Duodenal mucosa (tissue), 2 donors: Measurements from ENCODE around the gene GMDS.

Source experiments
- H3K27ac ChIP-seq: one replicate; pipeline ENCODE4 v1.7.0; 2013; ENCODE audit warnings: low read depth, low read length
- H3K27me3 ChIP-seq, 2 donors: one replicate each; pipeline ENCODE4 v1.7.0; 2013; ENCODE audit warnings: low read length in 2 of 2, control low read depth in 1 of 2; ENCODE audit not compliant: insufficient read depth in 2 of 2, control insufficient read depth in 1 of 2
- H3K36me3 ChIP-seq, 2 donors: one replicate each; pipeline ENCODE4 v1.7.0; 2013; ENCODE audit warnings: low read length in 2 of 2, control low read depth in 1 of 2; ENCODE audit not compliant: insufficient read depth in 2 of 2, control insufficient read depth in 1 of 2
- H3K4me1 ChIP-seq, 2 donors: one replicate each; pipeline ENCODE4 v1.7.0; 2013; ENCODE audit warnings: low read length in 2 of 2, control low read depth in 1 of 2; ENCODE audit not compliant: insufficient read depth in 2 of 2, control insufficient read depth in 1 of 2
- H3K4me3 ChIP-seq, 2 donors: one replicate each; pipeline ENCODE4 v1.7.0; 2013; ENCODE audit warnings: low read length in 2 of 2, low read depth in 1 of 2
- H3K9ac ChIP-seq, 2 donors: one replicate each; pipeline ENCODE4 v1.7.0; 2013; ENCODE audit warnings: low read length in 2 of 2, low read depth in 1 of 2
- H3K9me3 ChIP-seq, 2 donors: one replicate each; pipeline ENCODE4 v1.7.0; 2013; ENCODE audit warnings: low read length in 2 of 2, control low read depth in 1 of 2; ENCODE audit not compliant: control insufficient read depth in 1 of 2

The GMDS gene

DNA sequence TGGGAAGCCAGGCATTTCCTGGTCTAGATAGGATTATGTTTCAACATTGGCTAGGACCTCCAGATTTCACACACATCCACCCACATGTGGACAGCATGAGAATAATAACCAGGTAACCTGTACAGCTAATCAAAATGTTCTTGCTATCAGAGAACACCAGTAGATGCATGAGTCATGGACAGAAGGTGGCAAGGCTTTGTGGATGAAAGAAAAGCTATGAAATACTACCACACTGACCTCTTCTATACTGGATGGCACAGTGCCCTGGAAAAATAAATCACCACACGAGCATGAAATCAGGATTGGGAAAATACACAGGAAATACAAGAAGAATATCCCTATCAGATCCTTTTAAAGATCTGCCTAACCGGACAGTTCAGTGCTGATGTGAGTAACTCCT lies 113.0 kb downstream of the GMDS start:
- Histone ChIP-seq H3K27me3 (no peaks in the 10 kb centered on the region), H3K4me3 (no peak overlapping the region), H3K36me3 (no peaks in the 10 kb centered on the region), H3K9ac (no peak overlapping the region), H3K27ac (no peak overlapping the region), H3K9me3 (no peaks in the 10 kb centered on the region), H3K4me1 (peaks cover 32 to 46% of the 10 kb centered on the region in 2 donors)

GRCh38 chr6:2129182-2129621 lies 116.2 kb downstream of the GMDS start:
- H3K9ac ChIP-seq: no peak overlapping the region
- H3K4me3 ChIP-seq: no peak overlapping the region
- H3K4me1 ChIP-seq: peaks cover 21 to 43% of the 10 kb centered on the region in 2 donors
- H3K9me3 ChIP-seq: no peaks in the 10 kb centered on the region
- H3K27me3 ChIP-seq: no peaks in the 10 kb centered on the region
- H3K27ac ChIP-seq: no peak overlapping the region
- H3K36me3 ChIP-seq: peaks cover 0 to 3% of the 10 kb centered on the region in 2 donors

DNA sequence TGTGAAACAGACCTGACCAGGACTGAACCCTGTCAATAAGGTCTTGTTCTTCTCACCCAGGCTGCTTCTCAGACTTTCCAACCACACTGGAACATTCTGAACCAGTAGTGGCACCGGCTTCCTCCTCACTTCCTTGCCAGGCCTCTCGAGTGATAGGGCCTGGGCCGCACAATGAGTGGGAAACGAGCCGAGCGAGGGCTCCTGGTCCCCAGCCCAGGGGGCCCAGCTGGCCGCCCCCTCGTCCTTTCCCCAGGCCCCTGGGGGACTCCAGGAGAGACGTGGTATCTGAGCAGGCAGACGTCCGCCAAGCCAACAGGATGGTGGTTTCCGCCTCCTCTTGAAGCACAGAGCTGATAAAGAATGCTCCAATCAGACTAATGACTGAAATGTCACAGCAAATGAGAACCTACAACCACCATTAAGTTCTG lies 117.9 kb downstream of the GMDS start:
- no peak overlapping the region for H3K27ac ChIP-seq
- H3K9ac ChIP-seq: no peak overlapping the region
- no peaks in the 10 kb centered on the region for H3K9me3 ChIP-seq
- no peaks in the 10 kb centered on the region for H3K27me3 ChIP-seq
- peaks cover 0 to 4% of the 10 kb centered on the region in 2 donors for H3K36me3 ChIP-seq
- peaks cover 9 to 27% of the 10 kb centered on the region in 2 donors for H3K4me1 ChIP-seq
- no peak overlapping the region for H3K4me3 ChIP-seq

DNA sequence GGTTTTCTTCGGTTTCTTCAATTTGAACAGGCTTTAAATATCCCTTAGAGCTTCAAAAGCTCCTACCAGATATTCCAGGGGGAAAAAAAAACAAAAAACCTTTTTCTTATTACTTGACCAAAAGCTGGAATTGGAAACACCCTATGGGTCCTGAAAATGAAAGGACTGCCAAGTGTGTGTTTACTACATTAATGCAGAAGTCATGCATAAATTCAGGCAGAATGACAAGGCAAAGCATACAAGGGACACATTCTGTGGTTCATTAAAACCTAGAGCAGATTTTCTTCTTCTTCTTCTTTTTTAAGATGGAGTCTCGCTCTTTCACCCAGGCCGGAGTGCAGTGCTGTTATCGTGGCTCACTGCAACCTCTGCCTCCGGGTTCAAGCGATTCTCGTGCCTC lies 119.1 kb downstream of the GMDS start:
- H3K9ac ChIP-seq: no peak overlapping the region
- H3K27ac ChIP-seq: no peak overlapping the region
- no peaks in the 10 kb centered on the region for H3K9me3 ChIP-seq
- H3K4me1 ChIP-seq: peaks cover 0 to 17% of the 10 kb centered on the region in 2 donors
- peaks cover 0 to 7% of the 10 kb centered on the region in 2 donors for H3K36me3 ChIP-seq
- H3K4me3 ChIP-seq: no peak overlapping the region
- H3K27me3 ChIP-seq: no peaks in the 10 kb centered on the region

DNA sequence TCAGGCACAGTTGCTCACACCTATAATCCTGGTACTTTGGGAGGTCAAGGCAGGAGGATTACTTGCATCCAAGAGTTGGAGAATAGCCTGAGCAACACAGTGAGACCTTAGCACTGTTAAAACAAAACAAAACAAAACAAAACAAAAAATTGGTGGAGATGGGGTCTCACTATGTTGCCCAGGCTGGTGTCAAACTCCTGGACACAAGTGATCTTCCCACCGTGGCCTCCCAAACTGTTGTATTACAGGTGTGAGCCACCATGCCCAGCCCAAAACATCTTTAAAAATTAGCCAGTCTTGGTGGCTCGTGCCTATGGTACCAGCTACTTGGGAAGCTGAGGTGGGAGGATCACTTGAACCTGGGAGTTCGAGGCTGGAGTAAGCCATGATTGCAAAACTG lies 120.2 kb downstream of the GMDS start:
- H3K4me1 ChIP-seq: peaks cover 0 to 14% of the 10 kb centered on the region in 2 donors
- no peak overlapping the region for H3K4me3 ChIP-seq
- no peak overlapping the region for H3K27ac ChIP-seq
- no peak overlapping the region for H3K9ac ChIP-seq
- peaks cover 0 to 7% of the 10 kb centered on the region in 2 donors for H3K36me3 ChIP-seq
- H3K27me3 ChIP-seq: no peaks in the 10 kb centered on the region
- H3K9me3 ChIP-seq: no peaks in the 10 kb centered on the region

DNA sequence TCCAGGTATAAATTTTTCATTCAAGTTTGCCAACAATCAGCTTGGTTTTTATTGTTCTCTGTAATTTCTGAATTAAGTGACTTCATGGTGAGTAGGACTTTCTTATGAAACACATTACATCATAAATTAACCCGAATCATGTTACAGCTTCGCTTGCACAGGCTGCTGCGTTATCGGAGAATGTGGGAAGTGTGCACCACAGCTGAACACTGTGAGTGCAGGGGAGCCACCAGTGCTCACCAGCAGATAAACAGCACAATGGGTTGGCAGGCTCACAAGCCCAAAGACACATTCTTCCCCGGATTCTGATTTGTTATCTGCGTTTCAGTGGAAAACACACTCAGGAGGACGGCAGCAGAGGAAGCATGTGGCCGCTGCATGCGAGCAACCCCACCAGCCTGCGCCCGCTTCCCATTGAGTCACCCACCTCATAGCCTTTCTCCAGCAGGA lies 121.1 kb downstream of the GMDS start:
- Histone ChIP-seq H3K27me3 (no peaks in the 10 kb centered on the region), H3K27ac (no peak overlapping the region), H3K4me1 (peaks cover 0 to 14% of the 10 kb centered on the region in 2 donors), H3K9ac (no peak overlapping the region), H3K36me3 (peaks cover 0 to 7% of the 10 kb centered on the region in 2 donors), H3K4me3 (no peak overlapping the region), H3K9me3 (no peaks in the 10 kb centered on the region)

GRCh38 chr6:2120912-2121311 lies 124.5 kb downstream of the GMDS start:
- no peak overlapping the region for H3K9ac ChIP-seq
- no peak overlapping the region for H3K27ac ChIP-seq
- H3K4me3 ChIP-seq: no peak overlapping the region
- no peaks in the 10 kb centered on the region for H3K4me1 ChIP-seq
- H3K36me3 ChIP-seq: peaks cover 0 to 15% of the 10 kb centered on the region in 2 donors
- H3K9me3 ChIP-seq: no peaks in the 10 kb centered on the region
- H3K27me3 ChIP-seq: no peaks in the 10 kb centered on the region

DNA sequence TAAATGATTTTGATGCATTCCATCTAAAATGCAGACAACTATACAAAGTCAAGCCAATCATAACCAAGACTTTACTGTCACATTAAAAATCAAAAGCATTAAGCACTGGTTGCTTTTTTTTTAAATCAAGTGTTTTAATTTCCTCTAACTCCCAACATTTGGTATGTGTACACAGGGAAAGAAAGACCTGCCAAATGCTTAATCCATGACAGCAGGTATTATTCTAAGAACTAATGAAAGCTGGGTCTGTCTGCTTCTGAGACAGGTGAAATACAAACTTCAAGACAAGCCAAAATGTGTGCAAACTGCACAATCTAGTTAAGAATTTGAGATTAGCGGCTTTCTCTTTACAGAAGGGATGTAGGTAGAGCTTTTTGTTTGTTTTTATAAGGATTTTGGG lies 126.1 kb downstream of the GMDS start:
- Histone ChIP-seq H3K27ac (no peak overlapping the region), H3K4me1 (no peaks in the 10 kb centered on the region), H3K9ac (no peak overlapping the region), H3K36me3 (peaks cover 0 to 13% of the 10 kb centered on the region in 2 donors), H3K9me3 (no peaks in the 10 kb centered on the region), H3K4me3 (no peak overlapping the region), H3K27me3 (no peaks in the 10 kb centered on the region)

GRCh38 chr6:2118136-2118535 lies 127.3 kb downstream of the GMDS start:
- Histone ChIP-seq H3K27ac (no peak overlapping the region), H3K9ac (no peak overlapping the region), H3K27me3 (no peaks in the 10 kb centered on the region), H3K9me3 (no peaks in the 10 kb centered on the region), H3K4me3 (no peak overlapping the region), H3K36me3 (peaks cover 0 to 19% of the 10 kb centered on the region in 2 donors), H3K4me1 (no peaks in the 10 kb centered on the region)

DNA sequence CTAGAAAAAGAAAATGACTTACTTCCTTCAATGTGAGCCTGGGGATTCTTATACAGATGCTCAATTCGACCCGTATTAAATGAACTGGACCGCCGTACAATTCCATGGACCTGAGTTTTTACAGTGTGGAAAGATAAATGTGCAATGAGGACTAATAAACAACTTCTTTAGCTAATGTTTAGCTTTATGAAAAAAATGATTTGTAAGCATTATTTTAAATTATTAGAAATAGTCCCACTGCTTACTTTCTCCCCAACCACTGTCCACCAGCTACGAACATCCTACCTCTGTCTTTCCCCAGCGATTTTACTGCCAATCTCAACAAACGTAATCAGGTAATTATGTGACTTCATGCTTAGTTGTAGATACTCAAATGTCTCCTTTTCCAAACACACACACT lies 128.0 kb downstream of the GMDS start:
- no peak overlapping the region for H3K27ac ChIP-seq

DNA sequence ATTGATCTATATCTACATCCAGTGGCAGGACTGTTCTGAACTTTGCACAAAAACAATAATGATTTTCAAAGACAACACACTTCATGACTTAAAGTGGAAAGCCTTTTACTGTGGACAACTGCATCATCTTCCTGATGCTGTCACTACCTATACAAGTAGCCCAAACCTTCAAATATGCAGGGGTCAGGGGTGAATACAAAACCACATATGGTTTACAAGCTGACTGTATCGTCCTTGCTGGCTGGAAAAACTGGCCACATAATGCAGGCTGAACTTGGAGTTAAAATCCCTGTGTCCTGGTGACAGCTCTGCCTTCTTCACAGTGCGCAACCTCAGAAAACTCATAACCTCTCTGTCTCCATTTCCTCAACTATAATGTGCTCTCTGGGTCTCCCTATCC lies 128.9 kb downstream of the GMDS start:
- Histone ChIP-seq H3K9ac (no peak overlapping the region), H3K9me3 (no peaks in the 10 kb centered on the region), H3K4me3 (no peak overlapping the region), H3K27me3 (no peaks in the 10 kb centered on the region), H3K4me1 (peaks cover 0 to under 1% of the 10 kb centered on the region in 2 donors), H3K27ac (no peak overlapping the region), H3K36me3 (peaks cover 0 to 17% of the 10 kb centered on the region in 2 donors)

More for the DNA sequence above, 128.0 kb downstream of the GMDS start:
- Histone ChIP-seq H3K9me3 (no peaks in the 10 kb centered on the region), H3K27me3 (no peaks in the 10 kb centered on the region), H3K36me3 (peaks cover 0 to 20% of the 10 kb centered on the region in 2 donors), H3K4me3 (no peak overlapping the region), H3K4me1 (no peaks in the 10 kb centered on the region), H3K9ac (no peak overlapping the region)
